Stromal cell of bone marrow (primary cell): ENCODE measurements around the gene ZNF665.
"Not testable (repeated sequence)": the region's sequence is repeated elsewhere in the genome, so short reads cannot be mapped to it uniquely, and the experiment has no call there.

Experiments used
- DNase-seq: peaks from one replicate; pipeline ENCODE4 v3.0.0-alpha.2; 2012; ENCODE audit warnings: low read depth

Gene ZNF665

DNA sequence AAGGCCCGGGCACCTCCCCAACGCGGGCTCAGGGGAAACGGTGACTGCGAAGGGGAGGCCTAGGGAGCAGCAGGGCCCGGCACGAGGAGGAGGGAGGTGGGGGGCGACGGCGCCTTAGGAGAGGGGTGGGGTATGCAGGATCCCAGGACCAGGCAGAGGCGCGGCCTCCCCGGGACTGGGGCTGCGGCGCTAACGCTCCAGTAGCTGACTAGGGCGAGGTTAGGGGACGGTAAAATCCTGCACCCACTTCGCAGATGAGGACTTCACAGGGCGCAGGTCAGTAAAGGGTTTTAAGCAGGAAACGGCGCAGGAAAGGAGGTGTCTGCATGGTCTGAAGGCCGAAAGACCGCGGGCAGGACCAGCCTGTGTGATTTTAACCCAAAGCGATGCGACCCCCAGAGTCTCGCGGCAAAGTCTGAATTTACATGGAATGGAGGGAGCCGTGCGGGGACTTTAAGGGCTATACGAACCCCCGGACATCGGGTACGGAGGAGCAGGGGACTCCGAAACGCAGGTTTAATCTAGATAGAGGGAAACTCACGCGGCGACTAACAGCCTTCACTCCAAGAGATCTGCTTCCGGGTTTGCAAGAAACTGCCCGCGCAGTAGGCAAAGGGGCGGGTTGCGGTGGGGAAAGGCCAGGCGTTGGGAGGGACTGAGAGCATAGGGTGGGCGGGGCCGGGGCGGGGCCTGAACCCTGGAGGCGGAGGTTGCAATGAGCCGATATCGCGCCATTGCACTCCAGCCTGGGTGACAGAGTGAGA, at the start of gene ZNF665:
ZNF665 (minus strand) TSS at position 588 of the 764 bp plus-strand sequence. CDS start 10,460 bp downstream, outside the sequence.
- DNase-seq, result peak; percentile 83

DNA sequence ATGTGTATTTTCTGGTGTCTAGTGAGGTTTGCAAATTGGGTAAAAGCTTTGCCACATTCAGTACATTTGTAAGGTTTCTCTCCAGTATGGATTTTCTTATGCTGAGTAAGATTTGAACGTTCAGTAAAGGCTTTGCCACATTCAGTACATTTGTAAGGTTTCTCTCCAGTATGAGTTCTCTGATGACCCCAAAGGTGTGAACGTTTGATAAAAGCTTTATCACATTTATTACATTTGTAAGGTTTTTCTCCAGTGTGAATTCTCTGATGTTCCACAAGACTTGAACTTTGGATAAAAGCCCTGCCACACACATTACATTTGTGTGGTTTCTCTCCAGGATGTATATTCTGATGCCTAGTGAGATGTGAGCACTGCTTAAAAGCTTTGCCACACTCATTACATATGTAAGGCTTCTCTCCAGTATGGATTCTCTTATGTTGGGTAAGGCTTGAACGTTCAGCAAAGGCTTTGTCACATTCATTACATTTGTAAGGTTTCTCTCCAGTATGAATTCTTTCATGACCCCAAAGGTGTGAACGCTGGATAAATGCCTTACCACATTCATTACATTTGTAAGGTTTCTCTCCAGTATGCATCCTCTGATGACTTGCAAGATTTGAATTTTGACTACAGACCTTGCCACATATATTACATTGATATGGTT, 44.1 kb upstream of the ZNF665 start:
- DNase-seq, result no peak

- no peak for DNase-seq
Observed at GRCh38 chr19:53224606-53225005, 31.4 kb upstream of the ZNF665 start.

DNA sequence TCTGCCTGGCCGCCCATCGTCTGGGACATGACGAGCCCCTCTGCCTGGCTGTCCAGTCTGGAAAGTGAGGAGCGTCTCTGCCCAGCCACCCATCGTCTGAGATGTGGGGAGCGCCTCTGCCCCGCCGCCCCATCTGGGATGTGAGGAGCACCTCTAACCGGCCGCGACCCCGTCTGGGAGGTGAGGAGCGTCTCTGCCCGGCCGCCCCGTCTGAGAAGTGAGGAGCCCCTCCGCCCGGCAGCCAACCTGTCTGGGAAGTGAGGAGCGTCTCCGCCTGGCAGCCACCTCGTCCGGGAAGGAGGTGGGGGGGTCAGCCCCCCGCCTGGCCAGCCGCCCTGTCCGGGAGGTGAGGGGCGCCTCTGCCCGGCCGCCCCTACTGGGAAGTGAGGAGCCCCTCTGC, 29.6 kb upstream of the ZNF665 start:
- not testable (repeated sequence) for DNase-seq

- DNase-seq, result no peak
Observed at GRCh38 chr19:53212703-53213320, 19.7 kb upstream of the ZNF665 start.

DNA sequence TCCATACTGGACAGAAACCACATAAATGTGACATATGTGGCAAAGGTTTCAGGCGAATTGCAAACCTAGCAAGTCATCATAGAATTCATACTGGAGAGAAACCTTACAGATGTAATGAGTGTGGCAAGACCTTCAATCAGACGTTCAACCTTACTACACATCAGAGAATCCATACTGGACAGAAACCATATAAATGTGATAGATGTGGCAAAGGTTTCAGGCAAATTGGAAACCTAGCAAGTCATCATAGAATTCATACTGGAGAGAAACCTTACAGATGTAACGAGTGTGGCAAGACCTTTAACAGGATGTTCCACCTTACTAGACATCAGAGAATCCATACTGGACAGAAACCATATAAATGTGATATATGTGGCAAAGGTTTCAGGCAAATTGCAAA, 18.4 kb upstream of the ZNF665 start:
- not testable (repeated sequence) for DNase-seq

DNA sequence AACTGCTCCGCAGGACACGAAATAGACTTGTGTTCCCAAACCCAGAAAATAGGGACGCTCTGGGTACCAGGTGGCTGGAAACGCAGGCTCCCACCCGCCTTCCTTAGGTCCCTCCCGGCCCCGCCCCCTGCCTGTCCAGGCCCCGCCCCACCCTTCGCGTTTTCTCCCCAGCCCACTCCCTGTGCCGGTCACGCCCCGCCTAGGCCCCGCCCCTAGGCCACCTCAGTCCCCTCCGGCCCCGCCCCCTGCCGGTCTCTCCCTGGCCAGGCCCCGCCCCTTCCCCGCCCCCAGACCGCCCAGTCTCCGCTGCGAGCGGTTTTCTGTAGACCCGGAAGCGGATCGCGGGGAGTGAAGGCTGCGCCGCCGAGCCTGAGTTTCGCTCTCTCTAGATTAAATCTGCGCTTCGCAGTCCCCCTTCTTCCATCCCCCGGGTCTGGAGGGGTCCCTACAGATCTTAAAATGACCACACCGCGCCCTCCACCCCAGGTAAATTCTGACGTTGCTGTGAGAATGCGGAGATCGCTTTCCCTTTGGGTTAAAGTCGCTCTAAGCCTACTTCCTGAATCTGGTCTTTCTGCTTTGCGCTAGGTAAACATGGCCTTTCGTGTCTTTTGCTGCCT, 3.7 kb upstream of the ZNF665 start:
- DNase-seq, result peak; percentile 79

- DNase-seq, result peak; percentile 71
Observed at GRCh38 chr19:53195265-53195903, 2.2 kb upstream of the ZNF665 start.

GRCh38 chr19:53193535-53194222, 521 bp upstream of the ZNF665 start:
- no peak for DNase-seq

GRCh38 chr19:53190253-53190652, 2.9 kb downstream of the ZNF665 start:
- DNase-seq, result no peak

GRCh38 chr19:53189691-53190198, 3.4 kb downstream of the ZNF665 start:
- DNase-seq, result not testable (repeated sequence)

- DNase-seq, result not testable (repeated sequence)
Observed at GRCh38 chr19:53185155-53185882, 7.8 kb downstream of the ZNF665 start.

DNA sequence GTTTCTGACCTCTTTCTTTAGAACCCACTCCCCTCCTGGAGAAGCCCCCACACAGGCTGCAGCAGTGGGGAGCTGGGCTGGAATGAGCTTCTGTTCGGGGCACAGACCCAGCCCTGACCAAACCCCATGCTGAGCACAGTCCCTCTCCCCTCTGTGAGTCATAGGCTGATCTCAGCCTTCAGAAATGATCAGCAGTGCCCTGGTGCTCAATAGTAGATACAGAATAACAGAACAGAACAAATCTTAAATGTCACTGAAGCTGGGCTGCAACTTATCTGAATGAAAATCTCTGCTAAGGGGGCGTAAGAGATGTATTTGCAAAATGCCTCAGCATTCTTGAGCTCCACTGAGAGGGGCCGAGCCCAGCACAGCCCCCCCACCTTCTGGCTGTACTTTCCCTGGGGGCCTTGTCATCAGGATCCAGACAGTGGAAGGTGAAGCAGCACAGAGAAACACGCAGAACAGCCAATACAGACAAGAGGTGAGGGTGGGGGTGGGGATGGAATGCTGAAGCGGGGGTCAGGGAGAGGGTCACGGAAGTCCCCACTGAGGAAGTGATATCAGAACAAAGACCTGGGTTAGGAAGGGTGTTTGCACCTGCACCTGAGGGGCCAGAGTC, 9.9 kb downstream of the ZNF665 start:
- DNase-seq, result no peak

GRCh38 chr19:53182202-53182601, 11.0 kb downstream of the ZNF665 start:
- DNase-seq, result no peak

GRCh38 chr19:53177986-53178385, 15.2 kb downstream of the ZNF665 start:
- DNase-seq, result no peak

DNA sequence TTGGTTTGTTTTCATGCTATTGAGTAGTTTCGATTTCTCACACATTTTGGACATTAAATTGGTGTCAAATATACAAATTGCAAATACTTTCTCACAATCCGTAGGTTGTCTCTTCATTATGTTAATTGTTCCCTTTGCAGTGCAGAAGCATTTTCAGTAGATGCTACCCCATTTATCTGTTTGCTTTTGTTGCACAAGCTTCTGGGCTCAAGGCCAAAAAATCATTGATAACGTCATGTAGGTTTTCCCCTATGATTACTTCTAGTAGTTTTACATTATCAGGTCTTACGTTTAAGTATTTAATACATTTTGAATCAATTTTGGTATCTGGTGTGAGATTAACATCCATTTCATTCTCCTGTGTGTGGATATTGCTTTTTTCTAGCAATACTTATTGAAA, 20.3 kb downstream of the ZNF665 start:
- no peak for DNase-seq

- no peak for DNase-seq
Observed at GRCh38 chr19:53165691-53166091, 27.5 kb downstream of the ZNF665 start.

DNA sequence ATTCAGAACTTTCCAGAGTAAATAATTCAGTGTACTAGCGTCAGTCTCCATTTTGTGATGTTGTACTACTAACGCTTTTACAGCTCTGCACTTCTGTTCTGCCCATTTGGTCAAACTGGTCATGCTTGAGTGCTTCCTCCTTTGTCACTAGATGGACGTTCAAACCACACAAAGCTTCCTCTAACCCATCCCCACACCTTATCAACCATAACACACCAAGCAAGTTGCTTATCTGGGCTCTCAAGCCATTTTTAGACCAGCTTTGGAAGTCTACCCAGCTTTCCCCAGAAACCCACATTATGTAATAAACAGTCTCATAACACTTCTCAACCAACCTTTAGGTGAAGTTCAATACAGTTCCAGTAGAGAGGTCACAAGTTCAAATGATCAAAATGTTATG, 32.0 kb downstream of the ZNF665 start:
- no peak for DNase-seq

GRCh38 chr19:53160350-53160749, 32.8 kb downstream of the ZNF665 start:
- DNase-seq, result no peak

DNA sequence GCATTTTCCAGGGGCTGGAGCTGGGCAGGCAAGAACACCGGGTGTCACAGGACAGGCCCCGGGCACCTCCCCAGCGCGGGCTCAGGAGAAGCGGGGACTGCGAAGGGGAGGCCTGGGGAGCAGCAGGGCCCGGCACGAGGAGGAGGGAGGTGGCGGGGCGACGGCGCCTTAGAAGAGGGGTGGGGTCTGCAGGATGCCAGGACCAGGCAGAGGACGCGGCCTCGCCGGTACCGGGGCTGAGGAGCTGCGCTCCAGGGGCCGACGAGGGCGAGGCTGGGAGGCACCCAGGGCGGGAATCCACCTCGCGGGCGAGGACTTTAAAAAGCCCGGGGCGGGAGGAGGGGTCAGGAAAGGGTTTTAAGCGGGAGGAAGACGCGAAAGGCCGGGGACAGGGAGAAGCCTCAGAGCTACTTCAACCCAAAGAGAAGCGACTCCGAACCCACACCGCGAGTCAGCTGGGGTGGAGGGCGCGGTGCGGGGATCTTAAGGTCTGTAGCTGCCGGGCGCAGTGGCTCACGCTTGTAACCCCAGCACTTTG, 35.0 kb downstream of the ZNF665 start:
- no peak for DNase-seq
